Measurements from ENCODE around the gene NTPCR. TPM values are rescaled to one million over a fixed set of nuclear protein-coding genes. Genes with fewer than 3 reads are reported as not detected.

Gene NTPCR
- total and polyA plus RNA-seq, 2 donors (not counting 3 experiments of a cell fraction or from before 2014, with no cell fraction given): 13.2 to 35.3 TPM

GRCh38 chr1:232983817-232984567, 33.6 kb downstream of the NTPCR start:
- no peak for FAIRE-seq
- Histone ChIP-seq H2AFZ (ENCODE audit: low read depth, low read length) (no peak overlapping the region), H3K27ac (ENCODE audit: insufficient read depth, low read depth, low read length) (no peak overlapping the region), H3K9me3 (replicated peaks; ENCODE audit: control insufficient read depth, insufficient read depth, low read length) (no peaks in the 10 kb centered on the region), H3K9me1 (replicated peaks; ENCODE audit: control insufficient read depth, extremely low read depth, insufficient read depth, low read length) (no peaks in the 10 kb centered on the region), H4K20me1 (replicated peaks; ENCODE audit: control insufficient read depth, extremely low read depth, insufficient read depth, low read length) (no peaks in the 10 kb centered on the region), H3K9ac (replicated peaks; ENCODE audit: extremely low read depth, insufficient read depth, low read length) (no peak overlapping the region), H3K4me2 (ENCODE audit: insufficient read depth, low read length) (no peak overlapping the region), H3K4me3 (replicated peaks in 1 of 3; ENCODE audit: insufficient read depth in 1 of 3, low read depth in 1 of 3, low read length in 3 of 3) (no peak overlapping the region), H3K27me3 (ENCODE audit: control insufficient read depth in 2 of 2, insufficient read depth in 2 of 2, low read length in 2 of 2) (no peaks in the 10 kb centered on the region), H3K36me3 (ENCODE audit: control insufficient read depth in 2 of 2, extremely low read depth in 1 of 2, insufficient read depth in 2 of 2, low read length in 2 of 2) (no peaks in the 10 kb centered on the region), H3K79me2 (ENCODE audit: control insufficient read depth, insufficient read depth, low read length) (no peaks in the 10 kb centered on the region), H3K4me1 (ENCODE audit: control insufficient read depth, extremely low read depth, insufficient read depth, low read length) (no peaks in the 10 kb centered on the region)
- no peak for DNase-seq (ENCODE audit: low read depth, low spot score)
- intact Hi-C loops (cut with micrococcal nuclease): no loop called here
- ChIA-PET CTCF (no interaction called here), POLR2A (no interaction called here)
- TF ChIP-seq MAX (IDR thresholded peaks at IDR 0.05; ENCODE audit: insufficient read depth, insufficient read length) (no peak), EZH2 (IDR thresholded peaks at IDR 0.05; ENCODE audit: borderline replicate concordance, low read depth, low read length, severe bottlenecking) (no peak), MYC (IDR thresholded peaks at IDR 0.05; ENCODE audit: low read depth, low read length) (no peak), POLR2AphosphoS5 (IDR thresholded peaks at IDR 0.05; ENCODE audit: insufficient read depth, low read depth, low read length) (no peak), FOS (IDR thresholded peaks at IDR 0.05; ENCODE audit: borderline replicate concordance, insufficient read depth, low read length) (no peak), CTCF (IDR thresholded peaks at IDR 0.05; ENCODE audit: extremely low read depth in 1 of 2, insufficient read depth in 1 of 2, low read depth in 1 of 2, low read length in 2 of 2) (no peak), POLR2A (IDR thresholded peaks at IDR 0.05; ENCODE audit: low read depth, low read length) (no peak), GATA2 (IDR thresholded peaks at IDR 0.05; ENCODE audit: insufficient read depth, insufficient read length, low read depth, low read length) (no peak), JUN (IDR thresholded peaks at IDR 0.05; ENCODE audit: borderline replicate concordance, insufficient read depth, insufficient read length, low read depth) (no peak)
- no TSS peak for BruUV-seq (replicated peaks)
- dilution Hi-C loops (cut with MboI; ENCODE audit: extremely low pct_ligation_motif_present, low sequenced_read_pairs): no loop called here
